ENCODE measurements around the gene SGMS1. TPM values are rescaled to one million over a fixed set of nuclear protein-coding genes. Genes with fewer than 3 reads are reported as not detected.

Gene SGMS1
- polyA plus RNA-seq, 2 of the 4 experiments (the other 2 are of a cell fraction): 22.7 to 28.2 TPM

DNA sequence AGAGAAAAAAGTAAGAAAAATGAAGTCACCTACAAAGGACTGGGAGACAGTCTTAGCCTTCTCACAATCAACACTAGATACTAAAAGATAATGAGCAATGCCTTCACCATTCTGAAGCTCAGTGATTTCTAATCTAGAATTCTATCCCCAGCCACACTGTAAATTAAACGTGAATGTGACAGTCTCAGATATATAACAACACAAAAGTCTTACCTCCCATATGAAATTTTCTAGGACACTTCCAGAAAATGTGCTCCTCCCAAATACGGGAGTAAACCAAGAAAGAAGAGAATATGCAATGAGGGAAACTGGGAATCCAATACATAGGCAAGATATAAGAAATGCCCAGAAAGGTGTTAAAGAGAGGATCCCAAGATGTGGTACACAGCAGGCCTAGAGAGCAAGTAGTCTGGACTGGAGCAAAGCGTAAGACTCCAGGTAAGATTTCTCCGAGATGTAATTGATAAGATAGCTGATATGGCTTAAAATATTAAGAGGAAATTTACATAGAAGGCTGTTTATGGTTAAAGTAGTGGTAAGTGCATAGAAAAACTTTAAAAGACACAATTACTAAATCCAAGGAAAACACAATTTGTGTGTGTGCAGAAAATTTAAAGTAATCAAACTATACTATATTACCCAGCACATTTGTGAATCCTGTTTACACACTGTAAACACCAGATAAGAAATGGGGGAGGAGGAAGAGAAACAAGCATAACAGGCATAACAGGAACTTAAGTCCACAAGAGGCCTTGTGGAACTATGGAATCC lies 44.1 kb downstream of the SGMS1 start:
- ATAC-seq (no peak), DNase-seq (ENCODE audit: low read depth in 1 of 2, low spot score in 1 of 2) (no peak), FAIRE-seq (no peak)
- CTCF ChIA-PET: interaction anchor here (1.3 kb wide), 1 partner anchor 74 kb away, joined by 3 read pairs; no protein-coding TSS in a partner anchor
- peaks cover 7% of the 10 kb centered on the region; the same call in 1 of the 3 replicates for H3K4me1 ChIP-seq
- H3K4me3 ChIP-seq: no peak overlapping the region
- no peaks in the 10 kb centered on the region for H3K9me3 ChIP-seq
- POLR2A ChIA-PET: no interaction called here
- TF ChIP-seq JUN (IDR thresholded peaks at IDR 0.05): no peak
- H3K27ac ChIP-seq: no peak overlapping the region
- 84% methylated on average over 4 of the region's 4 CpGs for WGBS (ENCODE audit: missing lambda C conversion rate)
- H3K4me2 ChIP-seq: no peak overlapping the region

DNA sequence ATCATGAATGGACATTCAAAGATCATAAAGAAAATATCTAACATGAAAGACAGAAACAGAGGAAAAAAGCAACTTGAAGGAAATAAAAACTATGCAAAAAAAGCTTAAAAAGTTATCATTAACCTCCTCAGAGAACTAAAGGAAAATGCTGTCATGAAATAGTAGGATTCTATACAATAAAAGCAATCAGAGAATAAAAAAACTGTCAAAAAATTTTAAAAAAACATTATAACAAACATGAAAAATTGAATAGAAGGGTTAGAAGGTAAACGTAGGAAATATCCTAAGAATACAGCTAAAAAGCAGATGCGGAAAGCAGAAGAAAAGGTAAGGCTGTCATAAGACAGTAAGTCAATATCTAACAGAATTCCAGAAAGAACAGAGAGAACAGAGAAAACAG lies 44.8 kb downstream of the SGMS1 start:
- ChIA-PET CTCF (interaction anchor here (1.2 to 1.3 kb wide), 2 partner anchors 26 to 75 kb away, joined by 3 read pairs; no protein-coding TSS in a partner anchor), POLR2A (no interaction called here)
- no peaks in the 10 kb centered on the region for H3K9me3 ChIP-seq
- no peak overlapping the region for H3K4me2 ChIP-seq
- ATAC-seq (no peak), FAIRE-seq (no peak), DNase-seq (ENCODE audit: low read depth in 1 of 2, low spot score in 1 of 2) (no peak)
- TF ChIP-seq SREBF2 (IDR thresholded peaks at IDR 0.05) (no peak), HEYL (CRISPR knock-in tag; IDR thresholded peaks at IDR 0.05) (no peak), TFCP2L1 (CRISPR knock-in tag; IDR thresholded peaks at IDR 0.05) (no peak), KDM1A (IDR thresholded peaks at IDR 0.05; ENCODE audit: low read depth) (no peak), CHD4 (IDR thresholded peaks at IDR 0.05; ENCODE audit: borderline replicate concordance) (no peak), CHD2 (IDR thresholded peaks at IDR 0.05; ENCODE audit: low read length, partially characterized antibody) (no peak), EHF (CRISPR knock-in tag; IDR thresholded peaks at IDR 0.05) (no peak), RCOR1 (IDR thresholded peaks at IDR 0.05; ENCODE audit: low read depth, low read length) (no peak), MYC (IDR thresholded peaks at IDR 0.05; ENCODE audit: borderline replicate concordance, low read length) (no peak), MAZ (IDR thresholded peaks at IDR 0.05; ENCODE audit: borderline replicate concordance, low read depth, low read length) (no peak), RFX5 (IDR thresholded peaks at IDR 0.05) (no peak), GATA3 (IDR thresholded peaks at IDR 0.05; ENCODE audit: borderline replicate concordance) (no peak), CBX2 (IDR thresholded peaks at IDR 0.05; ENCODE audit: borderline replicate concordance, low read depth) (no peak), NPAS2 (CRISPR knock-in tag; IDR thresholded peaks at IDR 0.05; ENCODE audit: borderline replicate concordance) (no peak), CBX8 (IDR thresholded peaks at IDR 0.05) (no peak), ZC3H11A (IDR thresholded peaks at IDR 0.05) (no peak), NFE2L2 (conservative IDR thresholded peaks at IDR 0.05; ENCODE audit: low read length) (no peak), PHF8 (IDR thresholded peaks at IDR 0.05; ENCODE audit: borderline replicate concordance, low read depth) (no peak)
- TF ChIP-seq, protein P1, sequence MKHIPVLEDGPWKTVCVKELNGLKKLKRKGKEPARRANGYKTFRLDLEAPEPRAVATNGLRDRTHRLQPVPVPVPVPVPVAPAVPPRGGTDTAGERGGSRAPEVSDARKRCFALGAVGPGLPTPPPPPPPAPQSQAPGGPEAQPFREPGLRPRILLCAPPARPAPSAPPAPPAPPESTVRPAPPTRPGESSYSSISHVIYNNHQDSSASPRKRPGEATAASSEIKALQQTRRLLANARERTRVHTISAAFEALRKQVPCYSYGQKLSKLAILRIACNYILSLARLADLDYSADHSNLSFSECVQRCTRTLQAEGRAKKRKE (CRISPR knock-in tag; IDR thresholded peaks at IDR 0.05; ENCODE audit: low read depth): no peak
- H3K4me1 ChIP-seq: peaks cover 7% of the 10 kb centered on the region; the same call in 1 of the 3 replicates
- H3K27ac ChIP-seq: no peak overlapping the region
- 87% methylated on average over 2 of the region's 2 CpGs for WGBS (ENCODE audit: missing lambda C conversion rate)
- no peak overlapping the region for H3K4me3 ChIP-seq

DNA sequence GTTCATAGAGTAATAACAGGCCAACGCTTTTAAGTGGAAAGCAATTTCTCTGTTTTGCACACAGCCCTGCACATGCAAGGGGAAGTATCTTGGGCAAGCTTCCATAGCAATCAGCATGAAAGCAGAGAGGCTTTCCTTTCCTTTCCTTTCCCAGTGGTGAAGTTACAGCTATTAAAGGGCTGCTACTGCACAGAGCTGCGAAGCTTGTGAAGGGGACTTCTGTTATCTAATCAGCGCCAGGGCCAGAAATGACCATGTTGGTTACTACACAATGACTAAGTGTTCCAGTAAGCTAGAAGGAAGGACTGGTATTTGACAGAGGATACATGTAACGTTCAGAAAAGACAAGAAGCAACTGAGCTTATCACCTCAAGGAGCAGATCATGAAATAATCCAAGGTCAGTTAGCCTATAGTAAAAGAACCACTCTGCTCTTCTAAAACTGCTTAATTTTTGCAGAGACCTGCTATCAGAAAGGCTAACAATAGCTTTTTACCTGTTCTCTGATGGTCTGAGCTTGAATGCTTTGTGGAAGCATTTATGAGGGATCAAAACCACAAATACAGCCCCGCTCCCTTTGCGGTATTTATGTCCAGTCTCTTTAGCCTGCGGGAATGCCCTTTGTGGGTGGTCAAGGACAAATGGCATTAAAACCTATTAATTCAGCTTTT lies 45.9 kb downstream of the SGMS1 start:
- ChIA-PET CTCF (interaction anchor here (0.6 to 1.6 kb wide), 6 partner anchors 20 to 76 kb away, joined by 3 read pairs; no protein-coding TSS in a partner anchor), POLR2A (interaction anchor here (2.5 kb wide), 1 partner anchor 47 kb away, joined by 8 read pairs; the partner anchor contains the start of gene SGMS1)
- ATAC-seq (no peak), FAIRE-seq (no peak), DNase-seq (ENCODE audit: low read depth in 1 of 2, low spot score in 1 of 2) (no peak)
- no peak overlapping the region for H3K4me2 ChIP-seq
- peaks cover 7% of the 10 kb centered on the region; the same call in 1 of the 3 replicates for H3K4me1 ChIP-seq
- WGBS (ENCODE audit: missing lambda C conversion rate): 87% methylated on average over 7 of the region's 7 CpGs
- no peaks in the 10 kb centered on the region for H3K9me3 ChIP-seq
- H3K4me3 ChIP-seq: no peak overlapping the region
- H3K27ac ChIP-seq: no peak overlapping the region
- TF ChIP-seq, protein P2, sequence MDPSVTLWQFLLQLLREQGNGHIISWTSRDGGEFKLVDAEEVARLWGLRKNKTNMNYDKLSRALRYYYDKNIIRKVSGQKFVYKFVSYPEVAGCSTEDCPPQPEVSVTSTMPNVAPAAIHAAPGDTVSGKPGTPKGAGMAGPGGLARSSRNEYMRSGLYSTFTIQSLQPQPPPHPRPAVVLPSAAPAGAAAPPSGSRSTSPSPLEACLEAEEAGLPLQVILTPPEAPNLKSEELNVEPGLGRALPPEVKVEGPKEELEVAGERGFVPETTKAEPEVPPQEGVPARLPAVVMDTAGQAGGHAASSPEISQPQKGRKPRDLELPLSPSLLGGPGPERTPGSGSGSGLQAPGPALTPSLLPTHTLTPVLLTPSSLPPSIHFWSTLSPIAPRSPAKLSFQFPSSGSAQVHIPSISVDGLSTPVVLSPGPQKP (IDR thresholded peaks at IDR 0.05; ENCODE audit: low read depth, low read length): no peak
- TF ChIP-seq TP53 (CRISPR knock-in tag; IDR thresholded peaks at IDR 0.05) (no peak), JUNB (IDR thresholded peaks at IDR 0.05) (no peak)

Measured in A549 (cell line).